Activated T-helper 9 cell treated with anti-CD3 and anti-CD28 coated beads, Interleukin-2, amount 50 U/mL, for 16 hours (primary cell): ENCODE data around the gene DDIAS.
"Not testable (repeated sequence)": the region's sequence is repeated elsewhere in the genome, so short reads cannot be mapped to it uniquely, and the experiment has no call there.

Experiments used
- DNase-seq: peaks from one replicate; pipeline ENCODE4 v3.0.0-alpha.2; 2020; ENCODE audit warnings: low read depth

DDIAS gene

GRCh38 chr11:82889133-82890001 lies 12.2 kb upstream of the DDIAS start:
- no peak for DNase-seq

- no peak for DNase-seq
Observed at GRCh38 chr11:82890002-82890341, 11.6 kb upstream of the DDIAS start.

DNA sequence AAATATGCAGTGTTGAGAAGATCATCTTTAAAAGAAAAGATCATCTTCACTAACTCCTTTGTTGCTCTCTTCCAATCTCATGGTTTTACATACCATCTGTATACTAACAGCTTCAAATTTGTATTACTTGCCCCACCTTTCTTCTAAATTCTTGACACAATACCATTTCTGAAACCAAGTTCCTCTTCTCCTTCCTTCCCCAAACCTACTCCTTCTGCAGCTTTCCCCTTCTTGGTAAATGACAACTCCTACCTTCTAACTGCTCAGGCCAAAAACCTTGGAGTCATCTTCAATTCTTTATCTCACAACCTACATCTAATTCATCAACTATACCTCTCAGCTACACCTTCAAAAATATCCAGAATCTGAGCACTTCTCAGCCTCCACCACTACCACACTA lies 10.6 kb upstream of the DDIAS start:
- no peak for DNase-seq

DNA sequence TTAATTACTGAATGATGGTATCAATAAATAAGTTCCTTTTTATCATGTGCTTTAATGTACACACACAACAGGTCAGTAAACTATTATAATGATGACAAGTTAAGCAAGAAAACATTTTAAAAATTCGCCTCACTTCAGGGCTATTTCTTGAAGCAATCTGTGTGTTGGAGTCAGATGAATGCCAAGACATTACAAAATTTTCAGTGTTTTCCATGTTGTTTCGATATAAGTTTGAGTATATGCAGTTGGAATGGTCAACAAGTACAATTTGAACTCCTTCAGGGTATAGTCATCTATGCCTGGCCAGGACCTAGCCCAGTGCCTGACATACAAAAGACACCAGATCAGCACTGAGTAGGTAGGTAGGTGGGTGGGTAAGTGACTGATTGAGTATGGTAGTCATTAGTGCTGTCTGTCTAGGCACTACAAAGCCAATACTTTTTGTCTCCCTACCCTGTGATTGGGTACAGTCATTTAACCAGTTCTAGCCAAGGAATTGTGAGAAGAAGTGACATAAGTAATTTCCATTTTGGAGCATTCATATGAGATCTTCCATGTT lies 8.8 kb upstream of the DDIAS start:
- DNase-seq, result no peak

- DNase-seq, result no peak
Observed at GRCh38 chr11:82895437-82896091, 6.0 kb upstream of the DDIAS start.

- DNase-seq, result no peak
Observed at GRCh38 chr11:82896183-82896582, 5.4 kb upstream of the DDIAS start.

DNA sequence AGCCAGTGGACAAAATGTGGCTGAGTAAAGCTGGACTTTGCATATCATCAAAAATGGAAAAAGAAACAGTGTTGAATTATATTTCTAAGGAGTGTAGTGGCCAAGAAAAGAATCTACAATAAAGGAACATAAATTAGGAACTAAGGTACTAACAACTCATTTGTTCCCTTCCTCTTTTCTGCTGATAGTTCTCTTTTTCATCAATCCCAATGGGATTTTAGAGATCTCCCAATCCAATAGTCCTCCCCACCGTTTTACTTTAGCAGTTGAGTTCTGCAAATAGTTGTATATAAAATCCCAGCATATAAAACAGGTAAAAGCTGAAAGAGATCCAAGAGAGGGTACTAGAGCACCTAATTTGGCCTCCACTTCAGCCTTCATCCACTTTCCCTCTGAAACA lies 3.3 kb upstream of the DDIAS start:
- no peak for DNase-seq

DNA sequence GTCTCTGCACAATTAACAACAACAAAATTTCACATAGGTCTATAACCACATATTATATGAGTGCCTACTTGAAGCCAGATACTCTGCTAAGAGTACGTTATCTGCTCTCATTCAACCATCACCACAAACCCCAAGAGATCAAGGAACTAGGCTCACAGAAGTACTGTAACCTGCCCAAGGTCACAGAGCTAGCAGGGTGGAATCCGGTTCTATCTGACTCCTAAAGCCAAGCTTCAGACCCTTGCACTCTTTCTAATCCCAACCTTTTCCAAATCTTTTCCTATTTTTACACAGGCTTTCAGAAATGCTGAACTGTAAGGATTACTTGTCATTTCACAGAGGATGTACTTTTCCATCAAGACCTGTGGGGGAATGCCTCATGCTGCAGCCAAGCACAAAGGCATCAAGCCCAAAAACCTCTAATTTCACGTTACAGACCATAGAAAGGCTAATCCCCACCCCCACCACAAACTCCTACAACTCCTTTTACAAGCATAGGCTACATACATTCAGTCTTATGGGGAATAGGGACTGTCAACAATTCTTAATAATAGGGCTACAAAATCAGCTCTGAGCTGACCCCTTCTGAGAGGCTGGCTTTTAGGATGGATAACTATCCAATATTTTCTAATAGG lies 2.2 kb upstream of the DDIAS start:
- no peak for DNase-seq

DNA sequence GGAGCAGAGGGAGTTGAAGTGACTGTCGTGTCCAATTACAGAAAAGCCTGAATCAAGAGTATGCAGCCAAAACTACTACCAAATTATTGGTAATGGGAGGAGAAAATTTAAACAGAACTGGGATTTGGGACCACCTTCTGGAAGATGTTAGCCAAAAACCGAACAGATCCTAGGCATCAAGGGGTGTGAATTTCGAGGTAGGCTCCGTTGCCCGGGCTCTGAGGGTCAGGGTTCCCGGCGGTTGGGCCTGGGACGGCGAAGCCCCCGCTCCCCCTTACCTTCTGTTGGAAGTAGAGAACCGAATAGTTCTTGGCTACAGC lies 1.6 kb upstream of the DDIAS start:
- no peak for DNase-seq

GRCh38 chr11:82900277-82901164 lies 1.0 kb upstream of the DDIAS start, which contains the start of gene PRCP:
Gene PRCP (minus strand): TSS chr11:82900430. CDS start chr11:82900402, 28 bp downstream.
- DNase-seq, result peak; percentile 92

DNA sequence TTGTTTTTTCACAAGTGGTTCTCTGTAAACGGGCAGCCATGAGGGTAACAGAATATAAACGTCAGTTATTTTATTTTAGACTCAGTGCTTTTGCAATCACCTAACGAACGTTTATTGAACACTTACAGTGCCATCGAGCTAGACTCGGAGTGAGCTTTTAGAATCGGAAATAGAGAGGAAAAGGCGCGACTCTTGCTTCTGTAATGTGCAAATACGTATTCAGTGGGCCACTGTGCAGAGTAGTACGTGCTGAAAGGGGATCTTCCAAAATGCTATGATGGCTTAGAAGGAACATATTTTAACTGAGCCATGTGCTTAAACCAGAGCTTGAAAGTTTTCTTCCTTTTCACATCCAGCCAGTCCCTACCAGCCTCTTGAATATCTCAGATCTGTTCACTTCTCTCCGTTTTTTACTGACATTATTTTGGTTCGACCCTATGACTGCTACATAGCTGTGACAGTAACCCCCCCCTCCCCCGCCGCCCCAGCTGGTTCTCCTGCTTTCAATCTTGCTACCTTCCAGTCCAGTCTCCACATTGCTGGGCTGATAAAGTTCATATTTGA lies 468 bp downstream of the DDIAS start:
- DNase-seq, result no peak

GRCh38 chr11:82902880-82903279 lies 1.3 kb downstream of the DDIAS start:
- no peak for DNase-seq

- DNase-seq, result no peak
Observed at GRCh38 chr11:82903843-82904586, 2.5 kb downstream of the DDIAS start.

DNA sequence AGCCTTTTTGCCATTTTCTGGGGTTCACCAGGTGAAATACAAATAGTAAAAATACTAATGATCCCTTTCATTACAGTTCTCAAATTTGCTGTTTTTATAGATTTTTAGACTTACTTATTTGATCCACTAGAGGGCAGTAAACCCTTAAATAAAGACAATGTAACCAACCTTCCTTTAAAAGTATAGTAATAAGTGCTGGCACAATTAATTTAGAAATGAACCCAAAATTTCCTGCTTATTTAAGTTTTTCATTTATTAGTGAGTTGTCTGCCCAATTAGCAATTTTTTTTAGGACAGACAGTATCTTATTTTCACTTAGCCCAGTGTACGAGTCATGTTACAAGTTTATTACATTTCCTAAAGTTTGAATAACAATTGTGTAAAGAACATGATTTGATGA lies 4.7 kb downstream of the DDIAS start:
- DNase-seq, result no peak

- DNase-seq, result no peak
Observed at GRCh38 chr11:82906931-82907330, 5.4 kb downstream of the DDIAS start.

DNA sequence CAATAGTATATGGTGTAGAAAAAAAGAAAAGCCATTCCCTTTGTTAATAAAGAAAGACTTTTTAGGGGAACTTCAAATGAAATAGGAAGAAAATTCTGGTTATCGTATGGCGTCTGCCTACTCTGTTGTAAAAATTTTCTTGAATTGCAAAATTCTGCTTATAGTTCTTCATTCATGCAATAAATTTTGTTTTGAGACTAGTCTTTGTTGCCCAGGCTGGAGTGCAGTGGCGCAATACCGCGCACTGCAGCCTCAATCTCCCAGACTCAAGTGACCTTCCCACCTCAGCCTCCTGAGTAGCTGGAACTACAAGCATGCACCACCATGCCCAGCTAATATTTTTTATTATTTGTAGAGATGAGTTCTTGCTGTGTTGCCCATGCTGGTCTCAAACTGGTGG lies 5.8 kb downstream of the DDIAS start:
- DNase-seq, result no peak

- no peak for DNase-seq
Observed at GRCh38 chr11:82908311-82908710, 6.8 kb downstream of the DDIAS start.

DNA sequence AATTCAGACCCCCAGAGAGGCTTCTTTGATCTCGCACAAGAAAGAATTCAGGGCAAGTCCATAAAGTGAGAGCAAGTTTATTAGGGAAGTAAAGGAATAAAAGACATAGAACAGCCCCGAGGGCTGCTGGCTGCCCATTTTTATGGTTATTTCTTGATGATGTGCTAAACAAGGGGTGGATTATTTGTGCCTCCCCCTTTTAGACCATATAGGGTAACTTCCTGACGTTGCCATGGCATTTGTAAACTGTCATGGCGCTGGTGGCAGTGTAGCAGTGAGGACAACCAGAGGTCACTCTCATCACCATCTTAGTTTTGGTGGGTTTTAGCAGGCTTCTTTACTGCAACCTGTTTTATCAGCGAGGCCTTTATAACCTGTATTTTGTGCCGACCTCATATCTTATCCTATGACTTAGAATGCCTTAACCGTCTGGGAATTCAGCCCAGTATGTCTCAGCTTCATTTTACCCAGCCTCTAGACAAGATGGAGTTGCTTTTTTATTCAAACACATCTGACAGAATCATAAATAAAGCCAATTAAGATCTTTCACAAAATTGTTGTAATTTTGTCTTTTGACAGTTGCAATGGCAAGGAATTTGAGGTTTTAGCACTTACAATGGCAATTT lies 7.6 kb downstream of the DDIAS start:
- no peak for DNase-seq

GRCh38 chr11:82919786-82920185 lies 18.2 kb downstream of the DDIAS start:
- DNase-seq, result not testable (repeated sequence)

DNA sequence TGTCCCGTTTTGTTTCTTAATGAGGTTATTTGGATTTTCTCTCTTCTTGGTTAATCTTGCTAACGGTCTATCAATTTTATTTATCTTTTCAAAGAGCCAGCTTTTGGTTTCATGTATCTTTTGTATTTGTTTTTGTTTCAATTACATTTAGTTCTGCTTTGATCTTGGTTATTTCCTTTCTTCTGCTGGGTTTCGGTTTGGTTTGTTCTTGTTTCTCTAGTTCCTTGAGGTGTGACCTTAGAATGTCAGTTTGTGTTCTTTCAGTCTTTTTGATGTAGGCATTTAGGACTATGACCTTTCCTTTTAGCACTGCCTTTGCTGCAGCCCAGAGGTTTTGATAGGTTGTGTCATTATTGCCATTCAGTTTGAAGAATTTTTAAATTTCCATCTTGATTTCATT lies 18.7 kb downstream of the DDIAS start:
- not testable (repeated sequence) for DNase-seq
